HT-29 (cell line): ENCODE measurements around the gene DTX3L. TPM values are rescaled to one million over a fixed set of nuclear protein-coding genes. Genes with fewer than 3 reads are reported as not detected.
A peak's percentile ranks its signal among the peaks of the same experiment; 100 is the strongest.

ENCODE experiments used
- DNase-seq: peaks from one replicate; pipeline ENCODE4 v3.0.0-alpha.2; 2015; ENCODE audit warnings: low spot score
- total RNA-seq: library from RNA; depleted of rRNA; stranded (reverse); fragments of >200 nt; shearing (Covaris generic); gene quantifications from 2 replicates; pipeline ENCODE4 v1.2.3, GENCODE V29; 2014; rRNA removed

The DTX3L gene
- total RNA-seq, 1 experiment from 2014 or later: 18.3 TPM

DNA sequence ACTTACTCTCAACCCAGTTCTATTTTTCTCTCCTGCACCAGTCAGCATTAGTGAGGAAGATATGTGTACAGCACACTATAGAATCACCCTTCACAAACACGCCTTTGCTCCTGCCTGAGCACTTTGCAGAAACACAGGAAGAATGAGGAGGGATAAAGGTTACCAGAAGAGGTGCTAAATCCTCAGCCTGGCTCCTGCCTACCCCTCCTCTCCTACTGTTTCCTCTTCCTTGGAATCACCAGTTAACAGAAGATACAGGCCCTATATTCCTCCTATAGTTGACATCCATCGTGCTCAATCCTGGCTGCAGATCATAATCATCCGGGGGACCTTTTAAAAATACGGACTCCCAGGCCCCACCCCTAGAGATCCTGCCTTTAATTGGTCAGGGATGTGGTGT lies 42.2 kb downstream of the DTX3L start:
- no peak for DNase-seq

DNA sequence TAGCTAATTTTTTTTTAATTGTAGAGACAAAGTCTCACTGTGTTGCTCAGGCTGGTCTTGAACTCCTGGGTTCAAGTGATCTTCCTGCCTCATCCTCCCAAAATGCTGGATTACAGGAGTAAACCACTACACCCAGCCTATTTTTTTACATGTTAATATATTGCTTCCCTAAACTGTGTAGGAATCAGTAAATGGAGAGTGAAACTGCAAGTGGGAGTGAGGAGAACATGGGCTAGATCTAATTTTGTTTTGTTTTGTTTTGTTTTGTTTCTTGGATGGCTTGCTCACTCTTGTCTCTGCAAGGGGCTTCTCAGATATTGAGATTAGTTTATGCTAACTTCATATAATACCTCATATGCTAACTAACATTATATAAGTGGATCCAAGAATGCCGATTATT lies 44.8 kb downstream of the DTX3L start:
- no peak for DNase-seq

DNA sequence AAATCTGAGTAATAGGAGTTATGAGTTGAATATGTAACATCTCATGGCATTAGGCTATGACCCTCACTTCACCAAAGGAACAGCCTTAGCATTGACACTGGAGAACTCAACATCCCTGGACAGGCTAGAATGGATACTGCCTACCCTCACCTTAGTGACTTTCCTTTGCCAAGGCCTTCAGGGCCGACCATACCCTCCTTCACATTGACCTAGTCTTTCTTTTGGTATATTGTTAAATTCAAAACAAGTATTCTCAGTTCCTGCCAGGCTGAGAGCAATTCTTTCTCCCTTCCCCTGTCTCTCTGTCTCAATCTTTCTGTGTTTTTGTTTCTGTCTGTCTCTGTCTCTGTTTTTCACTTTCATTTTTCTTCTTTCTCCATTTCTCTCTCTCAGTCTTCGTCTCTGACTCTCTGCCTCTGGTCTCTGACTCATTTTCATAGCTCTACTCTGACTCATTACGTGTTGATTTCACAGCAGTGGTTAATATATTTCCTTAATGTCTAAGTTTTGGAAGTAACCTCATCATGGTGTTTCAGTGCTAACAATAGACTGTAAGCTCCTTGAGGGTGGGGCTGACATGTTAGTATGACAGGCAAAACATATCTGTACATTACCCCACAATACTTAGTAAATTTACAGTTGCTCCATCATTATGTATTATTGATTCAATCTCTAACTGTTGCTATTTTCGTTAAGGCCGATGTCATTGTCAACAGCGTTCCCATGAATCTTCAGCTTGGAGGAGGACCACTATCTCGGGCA lies 45.8 kb downstream of the DTX3L start:
- peak; percentile 20 for DNase-seq

DNA sequence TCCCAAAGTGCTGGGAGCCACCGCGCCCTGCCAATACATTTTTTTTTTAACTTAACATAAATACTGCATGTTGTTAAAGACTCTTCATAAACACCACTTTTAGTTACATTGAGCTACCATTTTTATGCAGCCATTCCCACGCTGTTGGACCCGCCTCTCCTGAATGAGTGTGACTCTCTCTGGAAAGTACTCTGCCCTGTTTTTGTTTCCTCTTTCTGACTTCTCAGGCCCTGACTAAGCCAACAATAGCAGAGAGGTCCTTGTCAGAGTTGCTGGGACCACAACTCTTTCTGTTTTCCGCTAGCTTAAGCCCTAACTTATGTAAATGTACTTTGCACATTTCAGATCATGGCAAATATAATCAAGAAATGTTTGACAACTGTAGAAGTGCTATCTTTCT lies 48.6 kb downstream of the DTX3L start:
- no peak for DNase-seq

DNA sequence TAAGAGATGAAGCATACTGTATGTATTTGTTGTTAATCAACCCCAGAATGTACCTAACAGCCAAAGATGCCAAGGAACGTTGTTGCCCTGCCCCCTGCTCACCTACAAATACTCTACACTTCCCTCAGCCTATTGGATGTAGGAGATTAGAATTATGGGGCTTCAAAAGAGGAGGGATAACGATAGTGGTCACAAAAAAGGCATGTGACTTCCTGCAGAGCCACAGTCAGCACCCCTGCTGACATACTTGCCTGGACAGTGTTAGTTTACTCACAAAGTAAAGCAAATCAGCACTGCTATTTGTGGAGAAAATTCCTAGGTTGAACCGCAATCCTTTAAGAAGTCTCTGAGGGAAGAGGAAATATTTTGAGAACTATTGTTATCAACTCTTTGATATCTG lies 51.2 kb downstream of the DTX3L start:
- DNase-seq: no peak

DNA sequence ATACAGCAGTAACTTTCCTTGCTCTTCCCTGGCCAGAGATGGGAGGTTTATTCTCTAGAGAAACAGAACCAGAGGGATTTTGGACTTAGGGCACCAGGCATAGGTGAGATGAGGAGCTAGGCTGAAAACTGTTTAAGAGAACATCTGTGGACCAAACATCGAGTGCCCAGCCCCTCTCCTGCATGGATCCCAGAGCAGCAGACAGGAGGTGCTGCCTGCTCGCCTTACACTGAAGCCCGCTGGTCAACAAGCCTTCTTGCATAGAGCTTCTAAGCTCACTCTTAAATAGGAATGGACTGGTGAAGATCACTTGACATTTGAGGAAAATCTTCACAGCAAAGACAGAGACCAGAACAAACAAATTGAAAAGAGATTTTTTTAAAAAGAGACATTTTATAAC lies 54.5 kb downstream of the DTX3L start:
- DNase-seq: no peak

DNA sequence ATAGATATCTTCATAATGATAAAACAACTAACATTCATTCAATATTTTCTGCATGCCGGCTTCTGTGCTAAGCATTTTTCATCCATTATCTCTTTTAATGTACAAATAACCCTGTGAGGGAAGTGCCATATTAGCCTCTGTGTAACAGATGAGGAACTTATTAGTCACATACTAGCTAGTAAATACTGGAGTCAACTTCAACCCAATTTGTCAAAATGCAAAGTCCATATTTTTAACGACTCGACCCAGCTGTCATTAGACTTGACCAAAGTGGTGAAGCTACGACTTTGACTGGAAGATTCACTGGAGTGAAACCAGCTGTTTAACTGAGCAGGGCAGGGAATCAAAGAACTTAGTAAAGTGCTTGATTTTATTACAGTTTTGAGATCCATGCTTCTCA lies 54.9 kb downstream of the DTX3L start:
- DNase-seq: no peak

DNA sequence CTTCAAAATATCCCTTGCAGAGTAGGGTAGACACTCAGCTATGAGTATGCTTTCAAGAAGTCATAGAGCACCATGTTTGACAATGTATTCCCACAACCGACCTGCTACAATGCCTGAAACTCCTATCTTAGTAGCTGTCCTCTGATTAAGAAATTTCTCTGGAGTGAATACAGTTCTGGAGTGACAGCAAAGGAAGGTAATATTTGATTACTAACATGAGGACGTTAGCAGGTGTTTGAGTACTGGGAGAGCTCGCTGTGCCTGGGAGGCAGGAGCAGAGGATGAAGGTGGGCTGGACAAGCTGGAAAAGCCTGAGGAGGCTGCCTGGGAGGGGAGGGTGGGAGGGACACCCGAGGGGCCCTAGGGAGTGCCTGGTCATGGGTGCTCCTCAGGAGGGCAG lies 56.3 kb downstream of the DTX3L start:
- no peak for DNase-seq

DNA sequence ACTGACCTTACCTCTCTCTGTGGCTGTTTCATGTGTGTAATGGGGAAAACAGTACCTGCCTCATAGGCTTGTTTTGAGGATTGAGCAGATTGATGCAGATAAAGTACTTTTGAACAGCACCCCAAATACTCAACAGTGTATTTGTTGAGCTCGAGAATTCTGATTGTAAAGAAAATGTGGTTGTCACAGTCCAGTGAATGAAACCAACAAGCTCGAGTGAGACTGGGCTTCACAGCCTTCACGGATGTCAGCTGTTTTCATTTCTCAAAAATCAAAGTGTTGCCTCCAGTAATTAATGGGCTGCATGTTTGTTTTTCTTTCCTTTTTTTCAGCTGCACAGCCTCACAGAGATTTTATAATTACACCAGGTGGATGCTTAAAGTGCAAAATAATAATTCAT lies 57.0 kb downstream of the DTX3L start:
- DNase-seq: no peak

DNA sequence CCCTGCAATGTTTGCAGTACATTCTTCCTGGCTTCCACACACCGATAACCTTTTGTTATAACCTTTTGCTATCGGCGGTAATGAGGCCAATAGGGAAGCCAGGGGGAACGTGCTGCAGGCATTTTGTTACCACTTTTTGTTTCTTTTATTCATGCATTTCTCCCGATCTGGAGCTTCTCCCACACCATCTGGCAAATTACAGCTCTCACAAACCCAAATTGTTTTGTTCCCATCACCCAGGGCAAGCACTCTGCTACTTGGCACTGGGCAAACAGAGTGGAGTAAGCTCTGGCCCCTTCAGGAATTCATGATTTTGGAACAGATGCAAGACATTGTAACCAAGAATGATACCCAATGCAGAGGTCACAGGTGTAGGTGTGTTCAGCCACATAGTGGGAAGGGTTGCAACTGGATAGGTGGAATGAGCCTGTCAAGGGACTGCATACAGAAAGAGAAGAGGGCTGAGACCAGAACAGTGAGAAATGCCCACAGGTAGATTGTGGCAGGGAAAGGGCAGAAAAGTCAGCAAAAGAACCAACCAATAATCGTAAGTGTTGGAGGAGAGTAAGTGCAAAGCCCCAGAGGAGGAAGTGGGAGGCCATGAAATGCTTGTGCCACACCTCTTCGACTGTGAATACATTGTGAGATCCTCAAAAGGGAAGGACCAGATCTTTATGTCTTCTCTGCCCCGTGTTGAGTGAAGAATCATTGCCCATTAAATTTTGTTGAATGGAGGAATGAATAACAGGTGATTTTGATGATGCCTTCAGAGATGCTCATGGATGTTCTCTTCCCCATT lies 59.1 kb downstream of the DTX3L start:
- DNase-seq: no peak

Other genes with a start within 250 kb of the DTX3L start
- not detected in 2 replicates for gene CSTA, start 239.1 kb upstream of the DTX3L start, total RNA-seq
- 37.8 and 38.3 TPM in 2 replicates for gene MIX23, start 181.1 kb upstream of the DTX3L start, total RNA-seq
- gene FAM162A, start 180.2 kb upstream of the DTX3L start, total RNA-seq: 40.5 and 43.3 TPM in 2 replicates
- 2.6 and 3.9 TPM in 2 replicates for gene WDR5B, start 148.3 kb upstream of the DTX3L start, total RNA-seq
- gene KPNA1, start 49.4 kb upstream of the DTX3L start, total RNA-seq: 26.4 and 26.9 TPM in 2 replicates
- gene PARP9, start within 50 bp of the DTX3L start, total RNA-seq: 14.6 and 19.9 TPM in 2 replicates
- not detected in 2 replicates for gene PARP15, start 13.3 kb downstream of the DTX3L start, total RNA-seq
- gene PARP14, start 116.5 kb downstream of the DTX3L start, total RNA-seq: 42.4 and 50.7 TPM in 2 replicates
- 3.5 and 4.1 TPM in 2 replicates for gene HSPBAP1, start 229.5 kb downstream of the DTX3L start, total RNA-seq
- gene SLC49A4, start 230.7 kb downstream of the DTX3L start, total RNA-seq: 9.9 and 13.8 TPM in 2 replicates